OCI-LY3 (cell line): ENCODE data around the gene CTAGE15.
"Not testable (repeated sequence)": the region's sequence is repeated elsewhere in the genome, so short reads cannot be mapped to it uniquely, and the experiment has no call there.

Source experiments
- CTCF ChIP-seq: fragments of 200-600, 300-600 bp; sonication (generic); IDR thresholded peaks from 2 replicates; pipeline ENCODE4 v1.5.1; 2014; ENCODE audit warnings: antibody characterized with exemption, low read length, low read depth
- EZH2phosphoT487 ChIP-seq: fragments of 200-600 bp; shearing (Covaris generic); IDR thresholded peaks from 2 replicates; pipeline ENCODE4 v1.6.1; 2018; ENCODE audit warnings: antibody characterized with exemption, mixed run types, low read depth

GRCh38 chr7:143598086-143598485, 26.5 kb downstream of the CTAGE15 start:
- TF ChIP-seq EZH2phosphoT487, CTCF: not testable (repeated sequence)
